GM18526 (cell line): ENCODE measurements around the gene SEC24D.

Experiments used
- POLR2A ChIP-seq: IDR thresholded peaks from 3 replicates; pipeline ENCODE4 v1.6.1; 2011; ENCODE audit not compliant: insufficient read length; ENCODE audit errors: extremely low read depth

SEC24D gene

DNA sequence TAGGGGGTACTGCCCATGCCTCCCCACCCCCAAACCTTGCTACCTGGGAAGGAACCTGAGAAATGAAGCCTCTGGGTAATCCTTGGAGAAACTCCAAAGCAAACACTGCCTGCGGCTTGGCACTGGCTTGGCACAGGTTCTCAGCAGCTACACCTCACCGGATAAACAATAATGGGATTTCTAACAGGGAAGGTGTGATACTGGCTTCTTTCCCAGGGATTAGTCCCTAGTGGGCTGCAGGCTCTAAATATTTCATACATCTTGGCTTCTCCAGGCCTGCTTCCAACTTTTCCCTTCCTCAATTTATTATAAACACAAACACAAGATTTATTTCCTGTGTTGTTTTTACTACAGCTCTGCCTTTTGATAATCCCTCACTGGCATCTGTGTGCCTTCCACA lies 12.5 kb downstream of the SEC24D start:
- TF ChIP-seq POLR2A, result no peak

- no peak for TF ChIP-seq POLR2A
Measured at GRCh38 chr4:118821590-118822293, 14.2 kb downstream of the SEC24D start.

DNA sequence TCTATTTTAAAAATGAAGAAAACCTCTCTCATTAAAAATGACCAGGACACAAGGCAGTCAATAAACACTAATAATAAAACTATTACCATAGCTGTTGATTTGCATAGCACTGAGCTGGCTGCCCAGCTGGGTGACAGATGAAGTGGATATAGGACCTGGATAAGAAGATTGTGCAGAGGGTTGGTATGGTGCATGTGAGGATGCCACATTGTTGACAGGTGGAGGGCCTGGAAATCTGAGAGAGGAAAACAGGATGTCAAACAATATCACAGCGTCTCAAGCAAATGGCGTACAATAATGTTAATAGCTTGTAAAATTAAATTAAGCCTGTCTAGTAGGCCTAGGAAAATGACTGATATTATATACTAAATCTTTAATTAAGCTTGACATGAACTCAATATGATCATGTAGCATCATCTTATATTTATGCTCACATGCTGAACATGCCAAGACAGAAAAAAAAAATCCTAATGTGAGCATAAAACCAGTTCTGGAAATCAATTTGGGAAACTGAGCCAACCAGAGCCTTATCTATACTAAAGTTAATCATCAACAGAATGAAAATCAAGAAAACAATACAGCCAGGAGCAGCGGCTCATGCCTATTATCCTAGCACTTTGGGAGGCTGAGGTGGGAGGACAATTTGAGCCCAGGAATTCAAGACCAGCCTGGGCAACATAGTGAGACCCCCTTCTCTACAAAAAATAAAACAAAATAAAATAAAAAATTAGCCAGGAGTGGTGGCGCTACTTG lies 18.6 kb downstream of the SEC24D start:
- TF ChIP-seq POLR2A, result no peak

GRCh38 chr4:118816538-118817177 lies 19.3 kb downstream of the SEC24D start:
- no peak for TF ChIP-seq POLR2A

GRCh38 chr4:118814891-118815290 lies 21.0 kb downstream of the SEC24D start:
- no peak for TF ChIP-seq POLR2A

- no peak for TF ChIP-seq POLR2A
Measured at GRCh38 chr4:118814058-118814457, 21.9 kb downstream of the SEC24D start.

- TF ChIP-seq POLR2A, result no peak
Measured at GRCh38 chr4:118813561-118813960, 22.4 kb downstream of the SEC24D start.

DNA sequence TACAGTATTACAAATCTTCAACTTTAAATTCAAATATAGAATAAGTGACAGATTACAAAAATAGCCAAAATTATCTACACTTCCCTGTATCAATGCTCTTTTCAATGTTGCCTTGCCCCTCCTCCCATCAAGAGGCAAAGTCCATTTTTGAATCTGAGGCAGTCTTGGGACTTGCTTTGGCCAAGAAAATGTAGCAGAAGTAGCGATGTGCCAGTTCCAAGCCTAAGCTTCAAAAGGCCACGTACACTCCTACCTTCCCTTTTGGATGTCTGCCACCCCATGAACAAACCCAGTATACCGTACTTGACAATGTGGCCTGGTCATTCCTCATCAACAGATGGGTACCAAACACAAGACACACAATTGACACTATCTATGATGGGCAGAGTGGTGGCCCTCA lies 24.1 kb downstream of the SEC24D start:
- no peak for TF ChIP-seq POLR2A

DNA sequence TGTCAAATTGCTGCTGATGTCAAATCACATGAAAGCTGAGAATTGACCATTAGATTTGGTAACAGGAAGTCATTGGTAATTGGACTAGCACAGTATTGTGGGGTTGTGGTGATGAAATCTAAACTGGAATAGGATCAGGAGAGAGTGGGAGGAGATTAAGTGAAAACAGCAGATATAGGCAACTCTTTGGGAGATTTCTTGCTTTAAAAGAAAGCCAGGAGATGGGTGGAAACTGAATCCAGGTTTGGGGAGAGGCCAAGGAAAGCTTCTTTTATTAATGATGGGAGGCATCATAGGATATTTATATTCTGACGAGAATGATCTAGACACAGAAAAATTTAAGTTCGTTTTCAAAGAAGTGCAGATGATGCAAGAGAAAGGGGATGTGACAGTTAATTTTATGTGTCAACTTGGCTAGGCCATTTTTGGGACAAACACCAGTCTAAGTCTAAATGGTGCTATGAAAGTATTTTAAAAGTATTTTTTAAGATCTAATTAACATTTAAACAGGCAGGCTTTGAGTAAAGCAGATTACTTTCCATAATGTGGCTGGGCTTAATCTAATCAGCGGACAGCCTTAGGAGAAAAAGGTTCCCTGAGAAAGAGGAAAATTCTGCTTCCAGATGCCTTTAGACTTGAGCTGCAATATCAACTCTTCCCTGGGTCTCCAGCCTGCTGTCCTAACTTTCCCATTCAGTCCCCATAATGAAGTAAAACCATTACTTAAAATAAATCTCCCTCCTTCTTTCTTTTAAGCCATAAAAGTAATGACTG lies 24.7 kb downstream of the SEC24D start:
- TF ChIP-seq POLR2A, result no peak

GRCh38 chr4:118807659-118808058 lies 28.3 kb downstream of the SEC24D start:
- TF ChIP-seq POLR2A, result no peak

DNA sequence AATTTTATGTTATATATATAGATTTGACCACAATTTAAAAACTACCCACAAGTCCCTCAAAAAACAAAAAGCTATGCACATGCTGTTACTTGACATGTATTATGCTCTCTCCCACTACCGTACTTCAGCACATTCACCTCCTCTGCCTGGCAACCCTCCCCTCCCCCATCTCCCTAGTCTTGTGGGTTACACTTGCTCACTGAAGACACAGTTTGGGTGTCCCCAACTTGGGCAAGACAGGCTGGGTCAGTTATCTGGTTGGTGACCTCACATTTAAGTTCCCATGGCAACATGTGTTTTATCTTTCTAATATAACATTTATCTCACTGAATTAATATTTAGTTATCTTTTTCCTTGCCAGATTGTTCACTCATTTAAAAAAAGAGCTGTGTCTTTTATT lies 32.7 kb downstream of the SEC24D start:
- no peak for TF ChIP-seq POLR2A

DNA sequence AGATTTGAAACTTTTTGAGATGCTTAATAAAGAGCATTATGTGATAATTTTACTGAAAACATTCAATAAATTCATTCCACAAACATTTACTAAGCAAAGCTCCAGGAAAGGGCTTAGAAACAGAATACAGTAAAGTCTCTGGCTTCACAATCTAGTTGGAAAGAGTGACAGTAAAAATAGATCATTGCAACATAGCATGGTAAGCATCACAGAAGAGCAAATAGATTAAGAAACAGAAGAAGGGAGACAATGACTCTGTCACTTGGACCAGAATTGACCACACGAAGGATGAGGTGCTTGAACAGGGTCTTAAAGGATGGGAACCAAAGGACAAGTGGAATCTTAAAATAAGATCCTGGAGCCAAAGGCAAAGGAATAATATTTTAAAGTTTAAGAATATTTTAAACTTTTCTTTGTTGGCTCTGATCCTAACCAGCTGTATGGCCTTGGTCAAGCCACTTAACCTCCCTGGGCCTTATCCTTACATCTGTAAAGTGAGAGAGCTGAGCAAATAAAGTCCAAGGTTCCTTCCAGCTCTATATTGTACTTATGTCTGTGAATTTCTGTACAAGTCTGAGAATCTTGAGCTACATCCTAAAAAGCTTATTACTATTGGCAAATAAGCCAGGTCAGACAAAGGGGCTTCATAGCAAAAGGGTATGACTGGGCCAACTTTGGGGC lies 33.9 kb downstream of the SEC24D start:
- no peak for TF ChIP-seq POLR2A

- no peak for TF ChIP-seq POLR2A
Measured at GRCh38 chr4:118799231-118799942, 36.5 kb downstream of the SEC24D start.

DNA sequence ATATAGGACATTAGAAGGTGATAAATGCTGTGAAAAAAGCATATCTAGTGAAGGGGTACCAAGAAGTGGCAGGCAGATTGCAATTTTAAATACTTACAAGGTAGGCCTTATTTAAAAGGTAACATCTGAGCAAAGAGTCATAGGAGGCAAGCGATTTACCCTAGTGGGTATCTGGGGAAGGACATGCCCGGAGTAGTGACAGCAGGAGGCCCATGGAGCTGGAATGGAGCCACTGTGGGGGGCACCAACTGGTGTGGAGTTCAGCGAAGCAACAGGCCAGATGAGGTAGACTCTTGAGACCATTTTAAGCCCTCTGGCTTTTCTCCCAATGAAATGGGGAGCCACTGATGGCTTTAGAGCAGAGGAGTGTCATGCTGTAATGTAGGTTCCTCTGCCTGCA lies 37.3 kb downstream of the SEC24D start:
- TF ChIP-seq POLR2A, result no peak
